SH-SY5Y (cell line): Measurements from ENCODE around the gene SEC14L6.

Source experiments
- GATA2 ChIP-seq: IDR thresholded peaks from 2 replicates; pipeline ENCODE4 v1.6.1; 2011; ENCODE audit warnings: mild to moderate bottlenecking, low read depth, low read length
- GATA3 ChIP-seq: IDR thresholded peaks from 2 replicates; pipeline ENCODE4 v1.6.1; 2011; ENCODE audit warnings: low read depth, mild to moderate bottlenecking, low read length, moderate library complexity

SEC14L6 gene

DNA sequence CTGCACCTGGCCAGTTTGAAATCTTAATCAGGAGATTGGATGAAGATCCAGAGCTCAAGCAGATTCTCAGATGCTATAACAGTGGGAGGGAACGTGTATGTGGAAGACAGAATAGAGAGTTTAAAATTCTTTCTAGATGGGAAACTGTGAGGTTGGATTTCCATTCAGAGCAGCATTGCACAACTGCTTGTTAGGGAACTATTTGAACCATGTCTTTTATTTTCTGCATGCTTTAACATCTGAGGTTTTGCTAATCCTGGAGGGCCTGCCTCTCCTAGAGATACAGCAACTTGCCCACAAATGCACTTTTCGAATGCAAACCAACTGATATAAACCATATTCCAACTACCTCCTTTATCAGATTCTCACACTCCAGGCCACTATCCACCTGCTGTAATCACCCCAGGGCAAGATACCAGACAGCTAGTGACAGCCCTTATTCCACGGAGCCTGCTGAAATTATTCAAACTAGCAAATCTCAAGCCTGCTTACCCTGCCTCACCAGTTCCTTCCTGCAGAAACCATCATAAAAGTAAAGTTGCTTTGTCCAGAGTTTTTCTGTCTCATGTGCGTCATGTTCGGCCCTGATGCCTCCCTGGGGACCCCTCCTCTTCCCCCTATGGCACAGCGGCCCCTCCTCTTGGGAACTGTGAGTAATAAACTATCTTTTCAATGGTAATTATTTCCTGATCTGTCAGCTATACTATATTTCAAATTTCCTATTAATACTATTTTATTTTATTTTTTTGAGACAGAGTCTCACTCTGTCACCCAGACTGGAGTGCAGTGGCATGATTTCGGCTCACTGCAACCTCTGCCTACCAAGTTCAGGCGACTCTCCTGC lies 22.7 kb downstream of the SEC14L6 start:
- peak; percentile 33; the same call in 1 of the 2 replicates for TF ChIP-seq GATA2
- no peak for TF ChIP-seq GATA3

DNA sequence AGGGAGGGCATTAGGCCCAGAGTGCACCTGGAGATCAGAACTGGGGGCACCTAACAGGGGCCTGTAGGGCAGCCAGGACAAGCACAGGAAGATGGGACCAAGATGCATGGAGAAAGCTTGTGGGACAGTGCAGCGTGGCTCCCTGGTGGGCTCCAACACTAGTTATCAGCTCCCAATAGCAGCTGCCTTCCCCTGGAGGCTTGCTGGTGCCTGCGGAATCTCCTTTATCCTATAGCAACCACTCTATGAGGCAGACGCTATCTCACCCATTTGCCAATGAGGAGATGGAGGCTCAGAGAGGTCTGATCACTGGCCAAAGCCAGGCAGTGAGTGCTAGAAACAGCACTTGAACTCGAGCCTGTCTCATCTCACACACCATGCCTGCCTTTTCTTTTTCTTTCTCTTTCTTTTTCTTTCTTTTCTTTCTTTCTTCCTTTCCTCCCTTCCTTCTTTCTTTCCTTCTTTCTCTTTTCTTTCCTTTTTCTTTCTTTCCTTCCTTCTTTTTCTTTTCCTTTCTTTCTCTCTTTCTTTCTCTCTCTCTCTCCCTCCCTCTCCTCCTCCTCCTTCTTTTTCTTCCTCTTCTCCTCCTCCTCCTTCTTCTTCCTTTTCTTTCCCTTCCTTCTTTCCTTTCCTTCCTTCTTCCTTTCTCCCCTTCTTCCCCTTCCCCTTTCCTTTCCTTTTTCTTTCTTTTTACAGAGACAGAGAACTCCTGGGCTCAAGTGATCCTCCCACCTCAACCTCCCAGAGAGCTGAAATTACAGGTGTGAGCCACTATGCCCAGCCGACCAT lies 25.0 kb downstream of the SEC14L6 start:
- no peak for TF ChIP-seq GATA3
- TF ChIP-seq GATA2, result no peak

DNA sequence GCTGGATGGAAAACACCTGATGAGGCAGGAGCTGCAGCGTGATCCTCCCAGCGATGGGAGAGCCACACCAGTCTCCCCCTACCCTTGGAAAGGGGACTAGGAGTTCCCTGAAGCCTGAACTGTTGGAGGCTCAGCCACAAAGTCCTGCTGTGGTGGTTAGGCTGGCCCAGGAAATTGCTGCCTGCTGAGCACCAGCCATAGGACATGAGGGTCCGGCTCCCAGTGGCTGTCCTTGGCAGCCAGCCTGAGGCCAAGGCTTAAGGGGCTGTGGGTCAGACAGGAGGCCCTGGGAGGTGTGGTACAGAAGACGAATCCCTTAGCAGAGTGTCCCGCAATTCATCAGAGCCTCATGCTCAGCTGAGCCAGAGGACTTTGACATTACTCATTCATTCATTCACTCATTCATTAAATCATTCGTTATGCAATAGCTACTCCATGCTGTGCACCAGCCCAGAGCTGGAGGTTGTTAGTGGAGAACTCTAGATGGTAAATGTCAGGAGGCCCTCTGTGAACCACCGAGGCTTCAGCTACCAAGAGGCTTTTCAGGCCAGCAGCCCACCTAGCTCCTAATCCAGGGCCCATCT lies 26.6 kb downstream of the SEC14L6 start:
- TF ChIP-seq GATA3 (no peak), GATA2 (no peak)

DNA sequence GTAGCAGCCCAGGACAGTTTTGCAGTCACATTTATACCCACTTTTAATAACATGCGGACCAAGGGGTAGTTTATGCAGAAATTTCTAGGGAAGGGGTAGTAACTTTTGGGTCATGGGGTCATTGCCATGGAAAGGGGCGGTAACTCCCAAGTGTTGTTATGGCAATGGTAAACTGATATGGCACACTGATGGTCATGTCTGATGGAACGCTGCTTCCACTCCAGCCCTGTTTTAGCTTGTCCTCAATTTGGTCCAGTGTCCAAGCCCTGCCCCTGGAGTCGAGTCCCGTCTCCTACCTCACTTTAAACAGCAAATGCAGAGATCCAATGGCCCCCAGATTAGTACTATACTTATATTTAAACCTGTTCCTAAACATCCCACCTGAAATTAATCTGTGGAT lies 29.8 kb downstream of the SEC14L6 start:
- TF ChIP-seq GATA2, result no peak
- TF ChIP-seq GATA3, result no peak

DNA sequence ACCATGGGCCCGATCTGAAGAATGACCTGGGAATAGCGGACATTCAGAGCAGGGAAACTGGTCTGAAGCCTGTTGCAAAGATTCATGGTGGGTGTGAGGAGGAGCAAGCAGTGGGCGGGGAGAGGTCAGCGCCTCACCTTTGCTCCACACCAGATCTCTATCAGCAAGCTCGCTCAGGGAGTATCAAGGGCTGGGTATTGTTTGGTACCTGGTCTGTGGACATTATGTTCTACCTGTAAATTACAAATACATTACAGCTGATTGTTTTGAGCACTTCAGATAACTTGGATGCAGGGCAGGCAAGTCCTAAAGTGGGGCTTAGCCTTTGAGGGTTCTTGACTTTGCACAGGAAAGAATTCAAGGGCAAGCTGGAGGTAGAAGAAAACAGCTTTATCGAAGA lies 30.3 kb downstream of the SEC14L6 start:
- TF ChIP-seq GATA3 (no peak), GATA2 (no peak)

DNA sequence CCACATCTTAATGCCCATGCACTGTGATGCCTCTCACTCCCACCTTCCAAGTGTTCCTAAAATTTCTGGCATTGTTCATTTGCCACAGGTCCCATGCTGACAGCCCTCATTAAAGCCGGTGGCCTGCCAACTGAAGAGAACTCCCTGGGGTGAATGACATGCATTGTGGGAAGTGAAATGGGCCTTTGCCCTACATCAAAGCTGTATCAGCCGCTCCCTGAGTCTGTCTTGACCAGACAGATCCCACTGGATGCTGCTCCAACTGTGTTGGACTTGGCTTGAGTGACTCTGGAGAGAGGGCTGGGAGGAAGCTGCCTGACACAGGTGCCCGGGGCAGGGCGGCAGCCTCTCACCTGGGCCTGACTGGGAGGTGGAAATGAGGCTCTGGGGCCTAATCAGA lies 32.3 kb downstream of the SEC14L6 start:
- no peak for TF ChIP-seq GATA3
- TF ChIP-seq GATA2, result no peak

DNA sequence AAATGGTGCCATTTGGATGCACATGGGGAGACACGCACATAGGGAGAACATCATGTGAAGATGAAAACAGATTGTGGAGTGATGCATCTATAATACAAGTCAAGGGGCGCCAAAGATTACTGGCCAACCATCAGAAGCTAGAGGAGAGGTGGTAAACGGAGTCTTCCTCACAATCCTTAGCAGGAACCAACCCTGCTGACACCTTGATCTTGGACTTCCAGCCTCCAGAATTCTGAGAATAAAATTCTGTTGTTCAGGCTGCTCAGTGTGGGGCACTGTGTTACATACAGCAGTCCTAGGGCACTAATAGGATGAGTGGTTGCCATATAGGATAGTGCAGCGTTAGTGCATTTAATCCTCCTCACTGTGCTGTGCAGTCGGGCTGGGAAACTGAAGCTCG lies 33.1 kb downstream of the SEC14L6 start:
- TF ChIP-seq GATA2, result no peak
- no peak for TF ChIP-seq GATA3

DNA sequence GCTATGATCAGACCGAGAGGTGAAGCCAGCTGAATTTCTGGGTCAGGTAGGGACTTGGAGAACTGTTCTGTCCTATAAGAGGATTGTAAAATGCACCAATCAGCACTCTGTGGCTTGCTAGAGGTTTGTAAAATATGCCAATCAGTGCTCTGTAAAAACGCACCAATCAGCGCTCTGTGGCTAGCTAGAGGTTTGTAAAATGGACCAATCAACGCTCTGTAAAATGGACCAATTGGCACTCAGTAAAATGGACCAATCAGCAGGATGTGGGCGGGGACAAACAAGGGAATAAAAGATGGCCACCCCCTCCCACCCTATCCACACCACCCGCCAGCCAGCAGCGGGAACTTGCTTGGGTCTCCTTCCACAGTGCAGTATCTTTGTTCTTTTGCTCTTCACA lies 34.6 kb downstream of the SEC14L6 start:
- TF ChIP-seq GATA2 (no peak), GATA3 (no peak)

DNA sequence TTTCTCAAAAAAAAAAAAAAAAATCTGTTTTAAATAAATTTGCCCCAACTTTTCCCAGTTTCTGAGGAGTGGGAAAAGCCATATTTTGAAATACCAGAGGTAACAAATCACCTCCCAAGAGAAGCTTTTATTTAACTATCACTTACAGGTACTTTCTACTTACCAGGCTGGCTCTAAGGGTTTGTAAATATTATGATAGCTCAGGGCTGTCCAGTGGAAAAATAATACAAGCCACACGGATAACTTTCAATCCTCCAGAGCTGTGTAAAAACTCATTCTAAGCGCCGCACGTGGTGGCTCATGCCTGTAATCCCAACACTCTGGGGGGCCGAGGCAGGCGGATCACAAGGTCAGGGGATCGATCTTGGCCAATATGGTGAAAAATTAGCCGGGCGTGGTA lies 35.4 kb downstream of the SEC14L6 start:
- TF ChIP-seq GATA3 (no peak), GATA2 (no peak)

DNA sequence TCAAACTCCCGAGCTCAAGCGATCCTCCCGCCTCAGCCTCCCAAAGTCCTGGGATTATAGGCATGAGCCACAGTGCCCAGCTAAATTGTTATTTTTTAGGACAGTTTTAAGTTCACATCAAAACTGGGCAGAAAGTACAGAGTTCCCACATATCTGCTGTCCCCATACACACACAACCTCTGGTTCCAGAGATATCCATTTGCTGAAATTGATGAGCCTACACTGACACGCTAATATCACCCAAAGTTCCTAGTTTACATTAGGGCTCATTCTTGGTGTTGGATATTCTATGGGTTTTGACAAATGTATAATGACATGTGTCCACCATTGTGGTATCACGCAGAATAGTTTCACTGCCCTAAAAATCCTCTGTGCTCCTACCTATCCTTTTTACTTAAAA lies 38.3 kb downstream of the SEC14L6 start:
- no peak for TF ChIP-seq GATA3
- no peak for TF ChIP-seq GATA2

DNA sequence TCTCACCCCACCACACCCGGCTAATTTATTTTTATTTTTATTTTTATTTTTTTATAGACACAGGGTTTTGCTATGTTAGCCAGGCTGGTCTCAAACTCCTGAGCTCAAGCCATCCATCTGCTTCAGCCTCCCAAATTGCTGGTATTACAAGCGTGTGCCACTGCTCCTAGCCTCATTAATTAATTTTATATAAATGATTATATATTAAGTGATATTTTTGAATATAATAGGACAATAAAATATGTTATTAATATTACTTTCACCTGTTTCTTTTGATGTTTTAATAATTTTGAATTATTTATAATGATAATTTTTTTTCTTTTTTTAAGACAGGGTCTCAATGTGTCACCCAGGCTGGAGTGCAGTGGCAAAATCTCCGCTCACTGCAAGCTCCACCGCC lies 38.9 kb downstream of the SEC14L6 start:
- TF ChIP-seq GATA3 (no peak), GATA2 (no peak)

DNA sequence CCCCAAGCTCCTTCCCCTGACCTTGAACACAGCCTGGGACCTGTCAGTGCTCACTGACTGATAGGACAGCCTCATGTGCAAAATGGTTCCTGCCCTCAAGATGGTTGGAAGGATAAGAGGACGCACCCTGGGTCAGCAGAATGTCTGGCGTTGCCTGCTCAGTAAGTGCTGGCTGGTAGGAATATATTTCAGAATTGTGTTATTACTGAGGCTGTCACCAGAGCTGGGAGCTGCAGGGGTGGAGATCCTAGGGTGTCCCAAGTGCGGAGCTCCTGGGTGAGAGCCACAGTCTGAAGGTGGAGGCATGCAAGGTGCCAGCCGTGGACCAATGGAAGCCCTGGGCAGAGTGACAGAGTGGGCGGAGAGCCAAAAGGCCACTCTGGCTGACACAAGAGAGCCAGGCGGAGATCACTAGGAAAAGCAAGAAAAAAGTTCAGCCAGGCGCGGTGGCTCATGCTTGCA lies 40.0 kb downstream of the SEC14L6 start:
- TF ChIP-seq GATA3 (no peak), GATA2 (peak; percentile 70)

DNA sequence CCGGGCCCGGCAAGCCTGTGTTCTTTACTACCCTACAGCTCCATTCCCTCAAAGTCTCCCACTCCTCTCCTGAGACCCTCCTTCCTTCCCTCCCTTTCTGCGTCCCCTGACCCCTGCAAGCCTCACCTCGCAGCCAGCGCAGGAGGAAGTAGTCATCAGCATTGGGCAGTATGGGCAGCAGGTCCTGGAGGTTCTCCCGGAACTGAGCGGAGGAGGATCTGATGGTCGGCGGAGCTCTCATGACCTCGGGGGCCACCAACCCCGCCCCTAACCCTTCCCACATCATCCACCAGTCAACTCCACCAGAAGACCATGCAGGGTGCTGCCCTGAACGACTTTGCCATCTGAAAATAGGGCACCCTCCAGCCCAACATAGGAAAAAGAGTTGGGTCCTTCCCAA lies 43.0 kb downstream of the SEC14L6 start:
- TF ChIP-seq GATA2 (no peak), GATA3 (no peak)

DNA sequence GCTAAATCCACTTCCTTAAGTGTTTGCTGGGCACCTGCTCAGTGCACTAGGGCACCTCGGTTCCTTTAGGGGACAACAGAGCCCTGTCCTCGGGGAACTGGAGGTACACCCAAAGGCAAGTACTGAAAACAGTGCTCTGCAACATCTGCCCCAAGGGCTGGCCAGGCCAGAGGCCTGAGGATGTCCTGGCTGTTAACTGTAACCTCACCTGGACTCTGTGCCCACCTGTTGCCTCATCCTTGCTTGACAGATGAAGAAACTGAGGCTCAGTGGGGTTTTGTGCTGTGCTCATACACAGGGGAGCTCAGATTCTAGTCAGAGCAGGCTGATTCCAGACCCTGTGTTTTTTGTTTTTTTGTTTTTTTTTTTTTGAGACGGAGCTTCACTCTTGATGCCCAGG lies 43.6 kb downstream of the SEC14L6 start:
- no peak for TF ChIP-seq GATA3
- TF ChIP-seq GATA2, result no peak

DNA sequence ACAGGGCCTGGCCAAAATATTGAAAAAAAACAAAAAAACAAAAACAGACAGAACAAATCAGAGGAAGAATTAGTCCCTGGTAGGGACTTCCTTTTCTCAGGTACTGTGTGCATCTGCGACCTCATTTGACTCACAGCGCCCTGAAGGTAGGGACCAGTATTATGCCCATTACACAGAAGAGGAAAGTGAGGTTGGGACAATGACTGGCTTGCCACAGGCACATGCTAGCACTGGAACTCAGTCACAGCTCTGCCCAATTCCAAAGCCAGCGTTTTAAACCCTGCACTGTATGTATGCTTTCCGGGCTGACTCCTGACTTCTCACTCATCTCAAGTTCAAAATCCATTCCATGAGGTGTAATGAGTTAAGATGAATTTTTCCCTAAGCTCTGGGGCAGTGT lies 44.4 kb downstream of the SEC14L6 start:
- TF ChIP-seq GATA3, result no peak
- no peak for TF ChIP-seq GATA2

DNA sequence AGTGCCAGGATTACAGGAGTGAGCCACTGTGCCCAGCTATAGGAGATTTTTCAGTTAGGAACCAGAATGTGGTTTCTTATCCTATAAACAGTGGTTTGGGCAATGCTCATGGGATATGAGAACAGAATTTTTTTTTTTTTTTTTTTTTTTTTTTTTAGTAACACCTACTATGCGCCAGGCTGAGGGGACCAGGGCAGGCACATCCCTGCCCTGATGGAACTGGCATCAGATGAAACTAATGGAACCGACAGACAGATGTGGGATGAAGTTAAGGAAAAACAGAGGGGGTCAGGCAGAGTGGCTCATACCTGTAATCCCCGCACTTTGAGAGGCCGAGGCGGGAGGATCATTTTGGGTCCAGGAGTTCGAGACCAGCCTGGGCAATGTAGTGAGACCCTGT lies 45.9 kb downstream of the SEC14L6 start:
- no peak for TF ChIP-seq GATA3
- no peak for TF ChIP-seq GATA2
